Natural killer cell (primary cell): ENCODE measurements around the gene NTN4. TPM values are rescaled to one million over a fixed set of nuclear protein-coding genes. Genes with fewer than 3 reads are reported as not detected.

ENCODE experiments used
- ATAC-seq, 3 donors: fragments of 150-1000 bp in 2 of 3; fragments of 200-7000 bp in 1 of 3; cut with Tn5 transposase; 1 replicate in 1 of 3; 2 replicates in 2 of 3; pipeline ENCODE4 v1.10.0; 2021; ENCODE audit warnings: mild to moderate bottlenecking in 2 of 3, moderate library complexity in 2 of 3
- DNase-seq, 2 donors: peaks; one replicate each; pipeline versions ENCODE4 v3.0.0 to v3.0.0-alpha.2; 2013 to 2021; ENCODE audit warnings: mixed read lengths in 1 of 2
- H3K27ac ChIP-seq: one replicate; pipeline ENCODE4 v1.5.1; 2013; ENCODE audit warnings: mild to moderate bottlenecking, low read length
- H3K27me3 ChIP-seq: one replicate; pipeline ENCODE4 v1.6.1; 2013; ENCODE audit warnings: low read length; ENCODE audit not compliant: control insufficient read depth, insufficient read depth
- H3K36me3 ChIP-seq: one replicate; pipeline ENCODE4 v1.6.1; 2013; ENCODE audit warnings: low read length; ENCODE audit not compliant: control insufficient read depth, insufficient read depth
- H3K4me1 ChIP-seq: one replicate; pipeline ENCODE4 v1.6.1; 2013; ENCODE audit warnings: low read length; ENCODE audit not compliant: control insufficient read depth, insufficient read depth
- H3K4me3 ChIP-seq: one replicate; pipeline ENCODE4 v1.5.1; 2013; ENCODE audit warnings: low read length
- H3K9me3 ChIP-seq: one replicate; pipeline ENCODE4 v1.6.1; 2013; ENCODE audit warnings: low read length; ENCODE audit not compliant: control insufficient read depth, insufficient read depth
- H3K27ac Mint-ChIP-seq, 2 donors: one replicate each; pipeline ENCODE4 v1.8.0; 2022; ENCODE audit warnings: mild to moderate bottlenecking in 2 of 2, mixed read lengths in 2 of 2, moderate library complexity in 1 of 2
- H3K27me3 Mint-ChIP-seq, 2 donors: one replicate each; pipeline ENCODE4 v1.8.0; 2022; ENCODE audit warnings: low read depth in 2 of 2, mixed read lengths in 2 of 2
- H3K36me3 Mint-ChIP-seq: one replicate; pipeline ENCODE4 v1.8.0; 2022; ENCODE audit warnings: mixed read lengths
- H3K4me1 Mint-ChIP-seq, 2 donors: one replicate each; pipeline ENCODE4 v1.8.0; 2022; ENCODE audit warnings: mixed read lengths in 2 of 2
- H3K4me3 Mint-ChIP-seq: one replicate; pipeline ENCODE4 v1.8.0; 2022; ENCODE audit warnings: mild to moderate bottlenecking, moderate library complexity, mixed read lengths
- H3K9me3 Mint-ChIP-seq, 2 donors: one replicate each; pipeline ENCODE4 v1.8.0; 2022; ENCODE audit warnings: mixed read lengths in 2 of 2
- WGBS: methylation state at CpG from one replicate; pipeline ENCODE4 v1.1.7; 2013; ENCODE audit warnings: missing lambda C conversion rate; ENCODE audit not compliant: insufficient coverage; 5-methylcytosine and 5-hydroxymethylcytosine counted together
- intact Hi-C: fragments of 100-400 bp; cut with micrococcal nuclease; formaldehyde crosslinking; loops from one replicate; pipeline ENCODE4 v1.14.2; 2022
- total RNA-seq, 4 donors: library from RNA; stranded (reverse); fragments of 120-200 nt in 1 of 4; gene quantifications; one replicate each; pipeline versions ENCODE4 v1.2.3 to v1.2.4, GENCODE V29; 2013 to 2022
- TF ChIP-seq, protein P1 (sequence below): fragments of 200-600 bp; IDR thresholded peaks from one replicate; pipeline ENCODE4 v1.8.0; 2022; ENCODE audit warnings: antibody characterized with exemption

NTN4 gene
- total RNA-seq, 3 donors from 2014 or later (not counting 1 experiment from before 2014, with no cell fraction given), result 0.18 TPM; not detected in 2

DNA sequence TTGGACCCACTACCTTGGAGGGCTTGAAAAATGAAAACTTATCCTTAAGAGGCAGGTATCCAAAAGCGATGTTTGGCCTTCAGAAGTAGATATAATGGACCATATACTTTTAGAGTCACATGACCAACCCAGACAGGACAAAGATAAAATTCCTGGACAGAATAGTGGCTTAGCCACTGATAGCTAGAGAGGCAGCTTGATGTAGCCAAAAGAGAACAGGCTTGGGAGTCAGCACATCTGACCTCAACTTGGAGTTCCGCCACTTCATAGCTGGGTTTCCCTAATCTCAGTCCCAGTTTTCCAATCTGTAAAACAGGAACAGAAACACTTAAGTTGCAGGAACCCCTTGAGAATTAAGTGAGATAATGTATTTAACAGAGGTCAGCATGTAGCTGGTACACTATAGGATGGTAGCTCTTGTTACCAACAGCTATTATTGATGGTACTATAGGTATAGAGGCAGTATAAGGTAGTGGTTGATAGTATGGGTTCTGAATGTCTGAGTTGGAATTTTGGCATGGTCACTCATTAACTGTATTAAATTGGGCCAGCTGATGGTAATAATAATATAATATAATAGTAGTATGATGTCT lies 176.1 kb downstream of the NTN4 start:
- no peaks in the 10 kb centered on the region for H3K36me3 ChIP-seq
- no peak for ATAC-seq
- H3K27ac ChIP-seq, result no peak overlapping the region
- Mint-ChIP-seq H3K9me3 (no peaks in the 10 kb centered on the region), H3K36me3 (no peaks in the 10 kb centered on the region), H3K4me3 (no peak overlapping the region), H3K27me3 (no peaks in the 10 kb centered on the region), H3K27ac (no peak overlapping the region), H3K4me1 (no peaks in the 10 kb centered on the region)
- no peak overlapping the region for H3K4me3 ChIP-seq
- no peaks in the 10 kb centered on the region for H3K27me3 ChIP-seq
- no peak for DNase-seq
- no peaks in the 10 kb centered on the region for H3K9me3 ChIP-seq
- intact Hi-C loops, result no loop called here
- H3K4me1 ChIP-seq, result no peaks in the 10 kb centered on the region
- 100% methylated on average over 2 of the region's 2 CpGs for WGBS
- TF ChIP-seq, protein P1, sequence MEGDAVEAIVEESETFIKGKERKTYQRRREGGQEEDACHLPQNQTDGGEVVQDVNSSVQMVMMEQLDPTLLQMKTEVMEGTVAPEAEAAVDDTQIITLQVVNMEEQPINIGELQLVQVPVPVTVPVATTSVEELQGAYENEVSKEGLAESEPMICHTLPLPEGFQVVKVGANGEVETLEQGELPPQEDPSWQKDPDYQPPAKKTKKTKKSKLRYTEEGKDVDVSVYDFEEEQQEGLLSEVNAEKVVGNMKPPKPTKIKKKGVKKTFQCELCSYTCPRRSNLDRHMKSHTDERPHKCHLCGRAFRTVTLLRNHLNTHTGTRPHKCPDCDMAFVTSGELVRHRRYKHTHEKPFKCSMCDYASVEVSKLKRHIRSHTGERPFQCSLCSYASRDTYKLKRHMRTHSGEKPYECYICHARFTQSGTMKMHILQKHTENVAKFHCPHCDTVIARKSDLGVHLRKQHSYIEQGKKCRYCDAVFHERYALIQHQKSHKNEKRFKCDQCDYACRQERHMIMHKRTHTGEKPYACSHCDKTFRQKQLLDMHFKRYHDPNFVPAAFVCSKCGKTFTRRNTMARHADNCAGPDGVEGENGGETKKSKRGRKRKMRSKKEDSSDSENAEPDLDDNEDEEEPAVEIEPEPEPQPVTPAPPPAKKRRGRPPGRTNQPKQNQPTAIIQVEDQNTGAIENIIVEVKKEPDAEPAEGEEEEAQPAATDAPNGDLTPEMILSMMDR, result no peak

DNA sequence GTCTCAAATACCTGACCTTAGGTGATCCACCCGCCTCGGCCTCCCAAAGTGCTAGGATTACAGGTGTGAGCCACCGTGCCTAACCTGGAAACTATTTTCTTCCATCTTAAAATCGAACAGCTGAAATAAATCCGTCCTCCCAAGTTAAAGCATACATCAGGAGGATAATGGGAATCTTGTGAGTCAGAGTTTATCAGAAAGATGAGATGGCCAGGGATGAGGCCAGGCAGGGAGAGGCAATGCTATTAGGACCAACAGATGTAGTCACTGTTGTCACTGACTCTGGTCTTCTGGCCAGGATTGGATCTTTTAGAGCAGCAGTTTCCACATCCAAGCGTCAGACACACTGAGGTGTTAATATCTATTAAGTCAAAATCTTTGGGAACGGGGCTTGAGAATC lies 177.5 kb downstream of the NTN4 start:
- Mint-ChIP-seq H3K4me3 (no peak overlapping the region), H3K27me3 (peaks cover 0 to 5% of the 10 kb centered on the region in 2 donors), H3K36me3 (no peaks in the 10 kb centered on the region), H3K4me1 (no peaks in the 10 kb centered on the region), H3K27ac (no peak overlapping the region), H3K9me3 (no peaks in the 10 kb centered on the region)
- WGBS, result 96% methylated on average over 7 of the region's 7 CpGs
- intact Hi-C loops, result no loop called here
- Histone ChIP-seq H3K36me3 (no peaks in the 10 kb centered on the region), H3K27ac (no peak overlapping the region), H3K4me3 (no peak overlapping the region), H3K27me3 (no peaks in the 10 kb centered on the region), H3K4me1 (no peaks in the 10 kb centered on the region), H3K9me3 (no peaks in the 10 kb centered on the region)
- ATAC-seq (no peak), DNase-seq (no peak)
- TF ChIP-seq, protein P1, result no peak

DNA sequence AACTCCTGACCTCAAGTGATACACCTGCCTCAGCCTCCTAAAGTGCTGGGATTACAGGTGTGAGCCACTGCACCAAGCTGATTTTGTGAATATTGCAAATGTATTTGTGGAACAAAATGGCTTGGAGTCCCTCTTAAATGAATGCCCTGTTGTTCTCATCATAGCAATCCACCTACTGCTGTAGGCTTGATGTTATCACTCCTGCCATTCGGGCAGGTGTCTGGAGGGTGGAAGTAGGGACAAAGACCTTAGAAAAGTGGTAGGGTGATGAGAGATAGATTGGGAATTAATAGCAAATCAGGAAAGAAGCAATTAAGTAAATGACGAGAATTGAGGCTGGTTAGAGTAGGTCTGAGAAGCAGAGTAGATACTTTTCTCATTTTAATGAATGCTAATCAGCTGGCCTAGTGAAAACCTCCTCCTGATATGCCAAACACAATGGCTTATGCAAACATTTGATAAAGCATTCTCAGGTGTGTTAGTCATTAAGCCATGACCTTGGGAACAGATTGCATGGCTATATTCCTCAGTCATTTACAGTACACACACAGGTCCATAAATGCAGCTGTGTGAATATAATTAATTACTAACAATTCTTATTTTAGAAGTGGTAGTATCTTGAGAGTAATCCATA lies 178.8 kb downstream of the NTN4 start:
- H3K27ac ChIP-seq, result no peak overlapping the region
- H3K4me1 ChIP-seq, result no peaks in the 10 kb centered on the region
- no peaks in the 10 kb centered on the region for H3K27me3 ChIP-seq
- Mint-ChIP-seq H3K27me3 (peaks cover 0 to 5% of the 10 kb centered on the region in 2 donors), H3K4me1 (no peaks in the 10 kb centered on the region), H3K36me3 (no peaks in the 10 kb centered on the region), H3K4me3 (no peak overlapping the region), H3K27ac (no peak overlapping the region), H3K9me3 (no peaks in the 10 kb centered on the region)
- H3K36me3 ChIP-seq, result no peaks in the 10 kb centered on the region
- H3K9me3 ChIP-seq, result no peaks in the 10 kb centered on the region
- 89% methylated on average over 2 of the region's 2 CpGs for WGBS
- no peak for ATAC-seq
- TF ChIP-seq, protein P1, result no peak
- no peak for DNase-seq
- H3K4me3 ChIP-seq, result no peak overlapping the region
- intact Hi-C loops, result no loop called here
